ENCODE data around the gene UMODL1. TPM values are rescaled to one million over a fixed set of nuclear protein-coding genes. Genes with fewer than 3 reads are reported as not detected.
A peak's percentile ranks its signal among the peaks of the same experiment; 100 is the strongest.

Gene UMODL1
- total RNA-seq, 1 experiment from 2014 or later: not detected

GRCh38 chr21:42056468-42056867 lies 14.6 kb upstream of the UMODL1 start:
- peak overlapping the region; percentile 58 for H3K4me3 Mint-ChIP-seq (ENCODE audit: low read depth, unreplicated experiment)
- H3K27me3 Mint-ChIP-seq (ENCODE audit: unreplicated experiment): peaks cover 19% of the 10 kb centered on the region
- H3K9me3 Mint-ChIP-seq (ENCODE audit: low read depth, unreplicated experiment): peaks cover 3% of the 10 kb centered on the region
- DNase-seq: no peak
- H3K4me1 Mint-ChIP-seq (ENCODE audit: low read depth, unreplicated experiment): peaks cover 21% of the 10 kb centered on the region
- H3K27ac Mint-ChIP-seq (ENCODE audit: unreplicated experiment): peak overlapping the region; percentile 48
- CTCF ChIA-PET: no interaction called here
- TF ChIP-seq, protein P1, sequence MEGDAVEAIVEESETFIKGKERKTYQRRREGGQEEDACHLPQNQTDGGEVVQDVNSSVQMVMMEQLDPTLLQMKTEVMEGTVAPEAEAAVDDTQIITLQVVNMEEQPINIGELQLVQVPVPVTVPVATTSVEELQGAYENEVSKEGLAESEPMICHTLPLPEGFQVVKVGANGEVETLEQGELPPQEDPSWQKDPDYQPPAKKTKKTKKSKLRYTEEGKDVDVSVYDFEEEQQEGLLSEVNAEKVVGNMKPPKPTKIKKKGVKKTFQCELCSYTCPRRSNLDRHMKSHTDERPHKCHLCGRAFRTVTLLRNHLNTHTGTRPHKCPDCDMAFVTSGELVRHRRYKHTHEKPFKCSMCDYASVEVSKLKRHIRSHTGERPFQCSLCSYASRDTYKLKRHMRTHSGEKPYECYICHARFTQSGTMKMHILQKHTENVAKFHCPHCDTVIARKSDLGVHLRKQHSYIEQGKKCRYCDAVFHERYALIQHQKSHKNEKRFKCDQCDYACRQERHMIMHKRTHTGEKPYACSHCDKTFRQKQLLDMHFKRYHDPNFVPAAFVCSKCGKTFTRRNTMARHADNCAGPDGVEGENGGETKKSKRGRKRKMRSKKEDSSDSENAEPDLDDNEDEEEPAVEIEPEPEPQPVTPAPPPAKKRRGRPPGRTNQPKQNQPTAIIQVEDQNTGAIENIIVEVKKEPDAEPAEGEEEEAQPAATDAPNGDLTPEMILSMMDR (IDR thresholded peaks at IDR 0.05; ENCODE audit: unreplicated experiment): no peak
- intact Hi-C loops (cut with micrococcal nuclease; ENCODE audit: unreplicated experiment): no loop called here
- peaks cover 6% of the 10 kb centered on the region for H3K36me3 Mint-ChIP-seq (ENCODE audit: insufficient read depth, unreplicated experiment)
- BruUV-seq (replicated peaks): no TSS peak

DNA sequence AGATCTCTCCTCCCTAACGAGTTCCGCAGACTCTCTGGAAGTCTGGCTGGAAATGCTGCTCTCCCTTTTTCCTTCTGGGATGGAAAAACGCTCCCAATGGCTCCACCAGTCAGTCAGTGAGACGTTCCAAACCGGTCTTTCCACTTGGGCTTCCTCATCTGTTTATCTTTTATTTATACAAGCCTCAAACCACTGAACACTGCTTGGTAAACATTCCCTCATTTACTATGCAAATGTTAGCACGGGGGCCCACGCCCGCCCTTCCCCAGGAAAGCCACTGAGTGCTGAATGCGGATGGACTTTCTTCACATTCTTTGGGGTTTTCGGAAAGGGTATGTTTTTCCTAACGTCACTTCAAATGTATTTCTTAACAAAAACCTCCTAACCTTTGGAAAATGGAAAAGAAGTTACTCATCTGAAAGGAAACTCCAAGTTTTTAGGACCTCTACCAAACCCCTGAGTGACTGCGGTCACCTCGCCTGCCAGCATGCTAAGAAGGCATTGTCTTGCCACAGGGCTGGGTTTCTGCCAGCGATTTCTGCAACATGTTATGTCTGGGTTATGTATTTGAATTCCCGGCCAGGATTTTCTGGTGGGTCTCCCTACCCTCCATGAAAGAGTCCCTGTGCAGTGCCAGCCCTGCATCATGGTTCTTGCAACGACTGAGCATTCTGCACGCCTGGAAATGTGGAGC lies 14.0 kb upstream of the UMODL1 start:
- CTCF ChIA-PET: no interaction called here
- BruUV-seq (replicated peaks): no TSS peak
- peak; percentile 58 for DNase-seq
- H3K9me3 Mint-ChIP-seq (ENCODE audit: low read depth, unreplicated experiment): peaks cover 3% of the 10 kb centered on the region
- TF ChIP-seq, protein P1 (IDR thresholded peaks at IDR 0.05; ENCODE audit: unreplicated experiment): no peak
- peaks cover 21% of the 10 kb centered on the region for H3K4me1 Mint-ChIP-seq (ENCODE audit: low read depth, unreplicated experiment)
- peak overlapping the region; percentile 58 for H3K4me3 Mint-ChIP-seq (ENCODE audit: low read depth, unreplicated experiment)
- peaks cover 14% of the 10 kb centered on the region for H3K27me3 Mint-ChIP-seq (ENCODE audit: unreplicated experiment)
- intact Hi-C loops (cut with micrococcal nuclease; ENCODE audit: unreplicated experiment): no loop called here
- H3K36me3 Mint-ChIP-seq (ENCODE audit: insufficient read depth, unreplicated experiment): peaks cover 6% of the 10 kb centered on the region
- peak overlapping the region; percentile 48 for H3K27ac Mint-ChIP-seq (ENCODE audit: unreplicated experiment)

- no TSS peak for BruUV-seq (replicated peaks)
- intact Hi-C loops (cut with micrococcal nuclease; ENCODE audit: unreplicated experiment): no loop called here
- Mint-ChIP-seq H3K4me1 (ENCODE audit: low read depth, unreplicated experiment) (peaks cover 21% of the 10 kb centered on the region), H3K36me3 (ENCODE audit: insufficient read depth, unreplicated experiment) (peaks cover 6% of the 10 kb centered on the region), H3K9me3 (ENCODE audit: low read depth, unreplicated experiment) (peaks cover 3% of the 10 kb centered on the region), H3K27me3 (ENCODE audit: unreplicated experiment) (peaks cover 6% of the 10 kb centered on the region), H3K4me3 (ENCODE audit: low read depth, unreplicated experiment) (no peak overlapping the region), H3K27ac (ENCODE audit: unreplicated experiment) (no peak overlapping the region)
- TF ChIP-seq, protein P1 (IDR thresholded peaks at IDR 0.05; ENCODE audit: unreplicated experiment): no peak
- no peak for DNase-seq
- CTCF ChIA-PET: no interaction called here
These were observed 13.2 kb upstream of the UMODL1 start for GRCh38 chr21:42057851-42058437.

GRCh38 chr21:42058631-42059111 lies 12.4 kb upstream of the UMODL1 start:
- CTCF ChIA-PET: no interaction called here
- intact Hi-C loops (cut with micrococcal nuclease; ENCODE audit: unreplicated experiment): no loop called here
- no peak overlapping the region for H3K4me3 Mint-ChIP-seq (ENCODE audit: low read depth, unreplicated experiment)
- no peak overlapping the region for H3K27ac Mint-ChIP-seq (ENCODE audit: unreplicated experiment)
- no peak for DNase-seq
- H3K9me3 Mint-ChIP-seq (ENCODE audit: low read depth, unreplicated experiment): peaks cover 3% of the 10 kb centered on the region
- peaks cover 6% of the 10 kb centered on the region for H3K36me3 Mint-ChIP-seq (ENCODE audit: insufficient read depth, unreplicated experiment)
- H3K27me3 Mint-ChIP-seq (ENCODE audit: unreplicated experiment): no peaks in the 10 kb centered on the region
- TF ChIP-seq, protein P1 (IDR thresholded peaks at IDR 0.05; ENCODE audit: unreplicated experiment): no peak
- no TSS peak for BruUV-seq (replicated peaks)
- H3K4me1 Mint-ChIP-seq (ENCODE audit: low read depth, unreplicated experiment): peaks cover 21% of the 10 kb centered on the region
